Activated T-cell treated with anti-CD3 and anti-CD28 coated beads, Interleukin-2, amount 50 U/mL, for 4 hours (primary cell): ENCODE measurements around the gene TAX1BP1. TPM values are rescaled to one million over a fixed set of nuclear protein-coding genes. Genes with fewer than 3 reads are reported as not detected.
"Not testable (repeated sequence)": the region's sequence is repeated elsewhere in the genome, so short reads cannot be mapped to it uniquely, and the experiment has no call there.

ENCODE experiments used
- ATAC-seq, 2 donors: fragments of 200-7000 bp; cut with Tn5 transposase; one replicate each; pipeline ENCODE4 v1.10.0; 2021
- DNase-seq: peaks from one replicate; pipeline ENCODE4 v3.0.0-alpha.2; 2020
- H3K27me3 Mint-ChIP-seq: one replicate; pipeline ENCODE4 v1.8.0; 2021; ENCODE audit warnings: low read depth, mixed read lengths
- H3K36me3 Mint-ChIP-seq: one replicate; pipeline ENCODE4 v1.8.0; 2022; ENCODE audit warnings: mixed read lengths; ENCODE audit not compliant: insufficient read depth
- H3K4me1 Mint-ChIP-seq: one replicate; pipeline ENCODE4 v1.8.0; 2021; ENCODE audit warnings: low read depth, mixed read lengths
- H3K4me3 Mint-ChIP-seq: one replicate; pipeline ENCODE4 v1.8.0; 2021; ENCODE audit warnings: mild to moderate bottlenecking, moderate library complexity, mixed read lengths
- H3K9me3 Mint-ChIP-seq: one replicate; pipeline ENCODE4 v1.8.0; 2021; ENCODE audit warnings: mixed read lengths
- total RNA-seq, 3 donors: library from RNA; stranded (reverse); gene quantifications; one replicate each; pipeline ENCODE4 v1.2.1, GENCODE V29; 2021

The TAX1BP1 gene
- total RNA-seq, 3 donors from 2014 or later = 52.3 to 68.5 (median 62.0) TPM

DNA sequence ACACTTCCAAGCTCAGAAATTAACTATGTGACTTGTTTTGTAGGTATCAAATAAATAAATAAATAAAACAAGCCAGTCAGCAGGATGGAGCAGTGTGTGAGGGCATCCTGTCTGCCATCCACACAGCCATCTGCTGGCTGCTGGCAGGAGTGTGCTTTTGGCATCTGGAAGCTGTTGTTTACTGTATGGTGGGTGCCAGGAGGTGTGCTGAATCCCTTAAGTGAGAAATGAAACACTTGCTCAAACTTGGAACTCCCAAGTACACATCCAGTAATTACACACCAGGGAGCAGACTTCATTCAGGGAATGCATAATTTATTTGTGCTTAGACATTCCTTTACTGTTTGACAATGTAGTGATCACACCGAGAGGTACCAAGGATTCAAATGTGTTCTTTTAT, 16.9 kb upstream of the TAX1BP1 start:
- Mint-ChIP-seq H3K9me3 (no peaks in the 10 kb centered on the region), H3K27me3 (no peaks in the 10 kb centered on the region), H3K36me3 (no peaks in the 10 kb centered on the region), H3K4me1 (no peaks in the 10 kb centered on the region), H3K4me3 (no peak overlapping the region)
- no peak for DNase-seq
- no peak for ATAC-seq

DNA sequence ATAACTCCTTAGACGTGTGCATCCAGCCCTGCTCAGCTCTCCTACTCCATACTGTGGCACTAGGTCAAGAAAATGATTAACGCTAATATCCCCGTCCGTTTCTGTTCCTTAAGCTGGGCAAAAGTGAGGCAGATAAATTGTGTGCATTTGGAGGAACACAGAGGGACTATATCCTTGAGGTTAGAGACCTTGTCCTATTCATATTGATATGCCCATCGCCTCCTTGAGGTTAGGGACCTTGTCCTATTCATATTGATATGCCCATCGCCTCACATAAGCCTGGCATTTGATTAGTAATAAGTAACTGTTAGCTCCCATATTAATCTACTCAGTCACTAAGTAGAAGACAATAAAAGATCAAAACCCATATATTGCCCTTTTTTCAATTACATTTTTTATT, 12.9 kb upstream of the TAX1BP1 start:
- Mint-ChIP-seq H3K9me3 (no peaks in the 10 kb centered on the region), H3K4me3 (no peak overlapping the region), H3K4me1 (no peaks in the 10 kb centered on the region), H3K36me3 (no peaks in the 10 kb centered on the region), H3K27me3 (peaks cover 4% of the 10 kb centered on the region)
- DNase-seq = no peak
- no peak for ATAC-seq

DNA sequence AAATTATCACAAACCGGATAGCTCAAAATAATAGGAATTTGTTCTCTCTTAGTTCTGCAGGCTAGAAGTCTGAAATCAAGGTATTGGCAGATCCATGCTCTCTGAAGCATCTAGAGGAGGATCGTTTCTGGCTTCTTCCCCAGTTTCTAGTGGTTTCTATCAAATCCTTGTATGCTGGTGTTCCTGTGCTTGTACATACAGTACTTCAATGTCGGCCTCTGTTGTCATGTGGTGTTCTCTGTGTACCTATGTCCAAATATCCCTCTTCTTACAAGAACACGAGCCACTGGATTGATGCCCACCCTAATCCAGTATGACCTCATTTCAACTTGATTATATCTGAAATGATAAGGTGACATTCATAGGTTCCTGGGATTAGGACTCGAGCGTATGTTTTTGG, 9.8 kb upstream of the TAX1BP1 start:
- Mint-ChIP-seq H3K36me3 (no peaks in the 10 kb centered on the region), H3K4me1 (no peaks in the 10 kb centered on the region), H3K4me3 (no peak overlapping the region), H3K27me3 (peaks cover 4% of the 10 kb centered on the region), H3K9me3 (no peaks in the 10 kb centered on the region)
- ATAC-seq = no peak
- no peak for DNase-seq

DNA sequence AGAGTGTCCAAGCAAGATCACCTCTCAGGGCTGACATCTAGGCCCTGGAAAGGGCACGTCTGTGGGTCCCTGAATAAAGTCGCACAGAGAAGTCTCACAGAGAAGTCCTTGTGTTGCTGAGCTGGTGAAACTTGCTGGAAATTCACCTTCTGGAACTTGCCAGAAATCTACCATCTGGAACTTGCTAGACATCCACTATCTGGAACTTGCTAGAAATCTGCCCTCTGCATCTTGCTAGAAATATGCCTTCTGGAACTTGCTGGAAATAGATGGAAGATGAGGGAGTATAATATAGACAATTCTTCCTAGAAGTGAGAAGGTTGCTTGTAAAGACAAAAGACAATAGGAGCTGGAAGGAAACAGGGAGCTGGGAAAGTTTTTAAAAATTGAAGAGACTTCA, 5.4 kb upstream of the TAX1BP1 start:
- H3K27me3 Mint-ChIP-seq = peaks cover 4% of the 10 kb centered on the region
- H3K36me3 Mint-ChIP-seq = no peaks in the 10 kb centered on the region
- no peak overlapping the region for H3K4me3 Mint-ChIP-seq
- no peak for ATAC-seq
- no peak for DNase-seq
- peaks cover 6% of the 10 kb centered on the region for H3K4me1 Mint-ChIP-seq
- no peaks in the 10 kb centered on the region for H3K9me3 Mint-ChIP-seq

DNA sequence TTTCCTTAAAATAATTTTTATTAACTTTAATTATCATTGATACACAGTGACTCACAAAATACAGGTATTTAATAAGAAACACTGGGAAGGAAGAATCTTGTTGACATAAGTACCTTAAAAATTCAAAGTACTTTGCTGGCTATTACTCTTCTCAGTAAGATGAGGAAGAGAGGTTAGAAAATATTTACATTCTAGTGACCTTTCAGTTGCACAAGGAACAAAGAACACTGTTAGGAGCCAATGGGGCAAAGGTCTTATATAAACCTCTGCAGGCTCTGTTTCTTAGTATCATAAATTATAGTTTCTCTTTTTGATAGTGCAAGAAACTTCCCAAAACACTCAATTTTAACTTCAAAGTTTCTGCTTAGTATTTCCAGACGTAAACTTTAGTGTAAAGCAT, 4.8 kb upstream of the TAX1BP1 start:
- DNase-seq (no peak), ATAC-seq (no peak)
- no peaks in the 10 kb centered on the region for H3K9me3 Mint-ChIP-seq
- H3K4me1 Mint-ChIP-seq = peaks cover 6% of the 10 kb centered on the region
- peaks cover 4% of the 10 kb centered on the region for H3K27me3 Mint-ChIP-seq
- no peaks in the 10 kb centered on the region for H3K36me3 Mint-ChIP-seq
- no peak overlapping the region for H3K4me3 Mint-ChIP-seq

DNA sequence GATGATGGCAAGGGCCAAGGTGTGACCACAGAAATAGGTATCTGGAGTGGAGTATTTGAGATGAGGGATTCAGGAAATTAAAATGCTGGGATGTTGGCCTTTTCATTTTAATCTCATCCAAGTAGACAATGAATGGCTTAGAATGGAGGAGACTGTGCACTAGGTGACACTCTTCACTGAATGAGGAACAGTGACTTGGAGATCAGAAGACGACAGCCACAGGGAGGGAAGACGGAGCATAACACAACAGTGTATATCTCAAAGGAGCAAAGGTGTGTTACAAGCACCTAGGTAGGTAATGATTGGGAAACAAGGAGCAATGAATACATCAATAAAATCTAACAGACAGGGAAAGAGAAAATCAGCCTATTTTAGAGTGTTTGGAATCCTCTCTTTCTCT, 4.1 kb upstream of the TAX1BP1 start:
- H3K36me3 Mint-ChIP-seq = no peaks in the 10 kb centered on the region
- H3K9me3 Mint-ChIP-seq = no peaks in the 10 kb centered on the region
- ATAC-seq (no peak), DNase-seq (no peak)
- no peak overlapping the region for H3K4me3 Mint-ChIP-seq
- peaks cover 9% of the 10 kb centered on the region for H3K4me1 Mint-ChIP-seq
- peaks cover 2% of the 10 kb centered on the region for H3K27me3 Mint-ChIP-seq

DNA sequence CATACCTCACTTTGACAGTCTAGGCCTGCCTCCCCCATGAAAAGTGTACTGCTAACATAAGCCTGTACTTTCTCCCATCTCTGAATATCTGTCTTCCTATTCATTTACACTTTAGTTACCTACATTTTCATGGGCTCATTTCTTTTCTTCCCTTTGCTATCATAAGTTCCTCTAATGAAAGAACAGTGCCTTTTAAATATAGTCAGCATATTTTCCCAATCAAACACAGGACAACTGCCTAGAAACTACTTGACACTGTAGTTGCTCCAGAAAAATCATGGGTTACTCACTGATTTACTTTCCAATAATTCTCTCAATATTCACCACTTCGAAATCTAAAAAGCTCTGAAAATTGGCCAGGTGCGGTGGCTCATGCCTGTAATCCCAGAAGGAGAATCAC, 2.8 kb upstream of the TAX1BP1 start:
- Mint-ChIP-seq H3K36me3 (no peaks in the 10 kb centered on the region), H3K9me3 (no peaks in the 10 kb centered on the region), H3K4me1 (peaks cover 22% of the 10 kb centered on the region), H3K27me3 (no peaks in the 10 kb centered on the region), H3K4me3 (no peak overlapping the region)
- no peak for ATAC-seq
- no peak for DNase-seq

DNA sequence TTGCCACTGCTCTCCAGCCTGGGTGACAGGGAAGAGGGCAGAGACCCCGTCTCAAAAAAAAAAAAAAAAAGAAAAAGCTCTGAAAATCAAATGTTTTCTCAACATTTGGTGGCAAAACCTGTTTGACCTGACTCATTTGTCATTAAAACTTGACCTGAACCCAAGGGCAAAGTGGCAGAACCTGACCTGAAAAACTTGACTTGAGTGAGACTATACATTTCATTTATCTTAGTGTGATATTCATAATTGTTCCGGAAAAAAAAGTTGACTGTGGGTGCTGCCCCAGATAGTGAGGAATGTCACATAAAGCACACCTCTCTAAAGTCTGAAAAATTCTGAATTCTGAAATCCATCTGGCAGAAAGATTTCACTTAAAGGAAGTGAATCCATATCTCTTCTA, 2.3 kb upstream of the TAX1BP1 start:
- no peak for DNase-seq
- no peaks in the 10 kb centered on the region for H3K27me3 Mint-ChIP-seq
- H3K36me3 Mint-ChIP-seq = no peaks in the 10 kb centered on the region
- H3K9me3 Mint-ChIP-seq = no peaks in the 10 kb centered on the region
- no peak overlapping the region for H3K4me3 Mint-ChIP-seq
- peaks cover 27% of the 10 kb centered on the region for H3K4me1 Mint-ChIP-seq
- ATAC-seq = no peak

DNA sequence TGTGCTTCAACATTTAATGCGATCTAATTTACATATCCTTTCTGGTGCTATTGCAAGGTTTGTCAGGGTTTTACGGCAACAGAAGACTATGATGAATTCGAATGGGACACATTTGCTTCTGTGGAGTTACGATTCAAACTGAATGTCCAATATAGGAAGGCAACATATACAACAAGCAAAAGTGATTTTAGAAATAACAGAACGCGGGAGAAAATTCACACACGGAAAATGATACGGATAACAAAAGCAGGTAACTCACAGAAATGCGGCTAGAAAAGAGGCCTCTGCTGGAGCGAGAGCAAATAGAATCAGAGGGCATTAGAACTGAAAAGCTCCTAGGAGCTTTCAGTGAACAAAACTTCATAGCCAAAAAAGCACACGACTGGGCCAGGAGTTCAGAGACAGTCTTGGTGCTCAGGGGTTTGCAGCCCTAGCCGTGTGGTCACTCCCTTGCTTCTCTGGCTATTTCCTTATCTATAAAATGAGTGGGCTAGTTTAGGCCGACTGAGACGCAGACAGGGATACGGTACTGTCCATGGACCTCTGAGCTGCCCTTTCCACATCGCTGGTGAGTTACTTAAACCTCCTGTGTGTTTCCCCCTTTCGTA, 557 bp upstream of the TAX1BP1 start:
- DNase-seq = no peak
- Mint-ChIP-seq H3K36me3 (no peaks in the 10 kb centered on the region), H3K4me3 (peak overlapping the region; percentile 99), H3K9me3 (no peaks in the 10 kb centered on the region), H3K27me3 (no peaks in the 10 kb centered on the region), H3K4me1 (peaks cover 36% of the 10 kb centered on the region)
- peak; percentile 8 to 9 for ATAC-seq

DNA sequence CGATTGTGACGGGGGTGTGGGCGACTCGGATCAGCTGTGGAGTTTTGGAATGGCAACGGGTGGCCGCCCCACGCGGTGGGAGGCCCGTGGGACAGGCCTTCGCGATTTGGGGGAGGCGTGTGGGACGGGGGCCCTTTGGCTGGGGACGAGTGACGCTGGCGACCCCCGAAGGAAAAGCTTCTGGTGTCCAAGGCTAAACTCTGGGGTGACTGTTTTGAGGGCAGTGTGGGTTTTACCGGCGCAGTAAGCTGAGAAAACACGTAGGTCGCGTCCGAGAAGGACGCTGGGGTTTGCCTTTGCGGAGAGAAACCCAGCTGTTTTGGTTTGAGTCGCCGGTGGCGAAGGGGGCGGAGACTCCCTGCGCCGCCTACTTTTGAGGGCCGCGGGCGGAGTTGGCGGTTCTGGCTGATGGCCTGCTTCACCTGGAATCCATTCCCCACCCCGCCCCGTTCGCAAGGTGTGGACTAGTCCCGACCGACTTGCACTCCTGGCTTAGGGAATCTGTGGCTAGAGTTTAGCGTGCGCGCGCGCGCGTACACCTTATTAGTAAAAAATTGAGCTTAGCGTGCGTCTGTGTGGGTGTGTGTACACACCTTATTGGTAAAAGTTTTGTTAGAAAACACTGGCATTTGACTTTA, 606 bp downstream of the TAX1BP1 start:
- Mint-ChIP-seq H3K4me3 (peak overlapping the region; percentile 99), H3K9me3 (no peaks in the 10 kb centered on the region), H3K27me3 (no peaks in the 10 kb centered on the region), H3K36me3 (no peaks in the 10 kb centered on the region), H3K4me1 (peaks cover 42% of the 10 kb centered on the region)
- DNase-seq (peak; percentile 72), ATAC-seq (peak; percentile 72 to 74)

DNA sequence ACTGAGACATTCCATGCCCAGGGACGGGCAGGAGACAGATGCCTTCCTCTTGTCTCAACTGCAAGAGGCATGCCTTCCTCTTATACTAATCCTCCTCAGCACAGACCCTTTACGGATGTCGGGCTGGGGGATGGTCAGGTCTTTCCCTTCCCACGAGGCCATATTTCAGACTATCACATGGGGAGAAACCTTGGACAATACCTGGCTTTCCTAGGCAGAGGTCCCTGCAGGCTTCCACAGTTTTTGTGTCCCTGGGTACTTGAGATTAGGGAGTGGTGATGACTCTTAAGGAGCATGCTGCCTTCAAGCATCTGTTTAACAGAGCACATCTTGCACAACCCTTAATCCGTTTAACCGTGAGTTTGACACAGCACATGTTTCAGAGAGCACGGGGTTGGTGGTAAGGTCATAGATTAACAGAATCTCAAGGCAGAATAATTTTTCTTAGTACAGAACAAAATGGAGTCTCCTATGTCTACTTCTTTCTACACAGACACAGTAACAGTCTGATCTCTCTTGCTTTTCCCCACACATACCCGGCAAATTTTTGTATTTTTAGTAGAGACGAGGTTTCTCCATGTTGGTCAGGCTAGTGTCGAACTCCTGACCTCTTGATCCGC, 2.2 kb downstream of the TAX1BP1 start:
- peaks cover 51% of the 10 kb centered on the region for H3K4me1 Mint-ChIP-seq

DNA sequence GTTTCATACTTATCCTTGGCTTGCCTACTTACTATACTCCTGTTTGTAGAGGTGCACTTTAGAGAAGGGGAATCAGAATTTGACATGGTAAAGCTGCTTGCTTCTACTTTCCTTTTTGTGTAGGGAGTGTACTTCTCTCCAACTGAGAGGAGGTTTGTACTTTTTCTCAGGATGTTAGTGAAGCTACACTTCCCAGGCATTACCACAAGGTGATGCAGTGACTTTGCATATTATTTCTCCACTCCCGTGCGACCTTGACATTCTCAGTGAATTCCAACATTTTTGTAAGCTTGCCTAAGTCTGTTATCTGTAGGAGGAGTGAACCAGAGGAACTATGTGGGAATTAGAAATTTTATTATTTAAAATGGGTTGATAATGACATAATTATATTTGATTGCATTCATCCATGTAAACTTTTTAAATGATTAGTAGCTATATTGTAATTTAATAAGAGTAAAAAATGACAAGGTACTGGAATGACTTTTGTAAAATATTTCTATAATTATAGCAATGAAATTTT, 5.2 kb downstream of the TAX1BP1 start:
- no peak for DNase-seq
- Mint-ChIP-seq H3K36me3 (peaks cover 11% of the 10 kb centered on the region), H3K4me1 (peaks cover 56% of the 10 kb centered on the region), H3K9me3 (no peaks in the 10 kb centered on the region), H3K27me3 (no peaks in the 10 kb centered on the region), H3K4me3 (no peak overlapping the region)
- ATAC-seq = no peak

More for the DNA sequence above, 2.2 kb downstream of the TAX1BP1 start:
- peak overlapping the region; percentile 99 for H3K4me3 Mint-ChIP-seq
- not testable (repeated sequence) for ATAC-seq, H3K9me3 Mint-ChIP-seq, DNase-seq, H3K27me3 Mint-ChIP-seq, H3K36me3 Mint-ChIP-seq

DNA sequence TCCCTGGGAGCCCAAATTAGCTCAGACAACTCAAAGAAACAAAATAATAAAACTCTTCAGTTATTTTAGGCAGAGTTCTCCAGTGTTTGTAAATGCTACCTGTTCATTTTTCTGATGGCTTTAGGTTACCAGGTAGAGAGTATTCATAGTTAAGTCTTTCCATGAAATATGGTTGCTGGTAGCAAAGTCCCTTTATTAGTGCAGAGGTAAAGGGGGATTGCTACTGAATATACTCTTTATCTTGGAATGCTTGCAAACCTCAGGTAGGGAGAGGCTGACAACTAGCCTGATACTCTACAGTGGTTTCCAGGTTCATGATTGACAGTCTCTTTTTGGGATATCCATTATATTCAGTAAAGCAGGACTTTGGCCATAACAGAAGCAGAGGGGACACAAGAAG, 6.5 kb downstream of the TAX1BP1 start:
- Mint-ChIP-seq H3K9me3 (no peaks in the 10 kb centered on the region), H3K36me3 (peaks cover 20% of the 10 kb centered on the region), H3K4me3 (no peak overlapping the region), H3K4me1 (peaks cover 50% of the 10 kb centered on the region), H3K27me3 (no peaks in the 10 kb centered on the region)
- no peak for DNase-seq
- no peak for ATAC-seq

DNA sequence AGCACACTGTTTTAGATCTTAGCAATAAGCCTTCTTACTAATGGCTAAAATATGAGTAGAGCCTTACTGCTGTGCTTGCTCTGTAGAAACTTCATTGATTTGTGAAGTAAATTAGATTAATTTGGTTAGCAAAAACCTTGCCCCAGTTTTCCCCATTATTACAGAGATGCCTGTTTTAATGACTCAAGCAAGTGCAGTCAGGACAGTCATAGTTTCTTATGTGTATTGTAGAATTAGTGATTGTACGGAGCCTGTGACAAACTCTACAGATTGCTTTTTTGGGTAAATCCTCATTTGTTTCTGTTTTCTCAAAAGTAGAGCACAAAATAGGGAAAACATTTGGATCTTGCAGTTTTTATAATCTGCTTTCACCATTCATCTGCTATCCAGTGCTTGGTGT, 7.0 kb downstream of the TAX1BP1 start:
- no peaks in the 10 kb centered on the region for H3K9me3 Mint-ChIP-seq
- H3K4me1 Mint-ChIP-seq = peaks cover 49% of the 10 kb centered on the region
- H3K27me3 Mint-ChIP-seq = no peaks in the 10 kb centered on the region
- ATAC-seq = peak; percentile 34 to 46
- H3K36me3 Mint-ChIP-seq = peaks cover 24% of the 10 kb centered on the region
- DNase-seq = no peak
- no peak overlapping the region for H3K4me3 Mint-ChIP-seq
